ENCODE data around the gene BBLN.

The BBLN gene

GRCh38 chr9:128206916-128207910 is 47.1 kb downstream of the BBLN start:
- no peak for TF ChIP-seq CTCF (IDR thresholded peaks at IDR 0.05; ENCODE audit: borderline replicate concordance, control extremely low read depth, extremely low read depth, insufficient read depth, missing control alignments)
- no peak for DNase-seq (ENCODE audit: low spot score)
- in situ Hi-C loops (cut with MboI; ENCODE audit: low sequenced_read_pairs, unreplicated experiment): no loop called here

- no peak for DNase-seq (ENCODE audit: low spot score)
- TF ChIP-seq CTCF (IDR thresholded peaks at IDR 0.05; ENCODE audit: borderline replicate concordance, control extremely low read depth, extremely low read depth, insufficient read depth, missing control alignments): no peak
- in situ Hi-C loops (cut with MboI; ENCODE audit: low sequenced_read_pairs, unreplicated experiment): no loop called here
Measured at GRCh38 chr9:128208386-128208785, 48.3 kb downstream of the BBLN start.

- no peak for DNase-seq (ENCODE audit: low spot score)
Measured at GRCh38 chr9:128208946-128209669, 49.0 kb downstream of the BBLN start.

GRCh38 chr9:128211186-128211980 is 51.3 kb downstream of the BBLN start:
- TF ChIP-seq CTCF (IDR thresholded peaks at IDR 0.05; ENCODE audit: borderline replicate concordance, control extremely low read depth, extremely low read depth, insufficient read depth, missing control alignments): no peak
- DNase-seq (ENCODE audit: low spot score): no peak
- in situ Hi-C loops (cut with MboI; ENCODE audit: low sequenced_read_pairs, unreplicated experiment): no loop called here

More at GRCh38 chr9:128208946-128209669, 49.0 kb downstream of the BBLN start:
- no peak for TF ChIP-seq CTCF (IDR thresholded peaks at IDR 0.05; ENCODE audit: borderline replicate concordance, control extremely low read depth, extremely low read depth, insufficient read depth, missing control alignments)
- in situ Hi-C loops (cut with MboI; ENCODE audit: low sequenced_read_pairs, unreplicated experiment): no loop called here

- DNase-seq (ENCODE audit: low spot score): no peak
- no peak for TF ChIP-seq CTCF (IDR thresholded peaks at IDR 0.05; ENCODE audit: borderline replicate concordance, control extremely low read depth, extremely low read depth, insufficient read depth, missing control alignments)
- in situ Hi-C loops (cut with MboI; ENCODE audit: low sequenced_read_pairs, unreplicated experiment): no loop called here
Measured at GRCh38 chr9:128211981-128212281, 51.9 kb downstream of the BBLN start.

All from GM13976 (cell line).